GM21529 (cell line): Measurements from ENCODE around the gene CTIF.

Experiments
- ATAC-seq: cut with Tn5 transposase; IDR thresholded peaks from one replicate; pipeline ENCODE4 v1.9.1; 2021; ENCODE audit not compliant: unreplicated experiment

Gene CTIF

DNA sequence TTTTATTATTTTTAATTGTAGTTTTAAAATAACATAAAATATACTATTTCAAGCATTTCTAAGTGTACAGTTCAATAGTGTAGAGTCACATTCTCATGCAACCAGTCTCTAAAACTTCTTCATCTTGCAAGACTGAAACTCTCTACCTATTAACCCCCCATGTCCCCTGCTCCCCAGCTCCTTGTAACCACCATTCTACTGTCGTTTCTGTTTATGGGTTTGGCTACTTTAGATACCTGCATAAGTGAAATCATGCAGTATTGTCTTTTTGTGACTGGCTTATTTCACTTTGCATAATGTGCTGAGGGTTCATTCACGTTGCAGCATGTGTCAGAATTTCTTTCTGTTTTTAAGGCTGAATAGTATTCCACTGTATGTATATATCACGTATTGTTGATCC lies 272.6 kb downstream of the CTIF start:
- ATAC-seq: no peak

DNA sequence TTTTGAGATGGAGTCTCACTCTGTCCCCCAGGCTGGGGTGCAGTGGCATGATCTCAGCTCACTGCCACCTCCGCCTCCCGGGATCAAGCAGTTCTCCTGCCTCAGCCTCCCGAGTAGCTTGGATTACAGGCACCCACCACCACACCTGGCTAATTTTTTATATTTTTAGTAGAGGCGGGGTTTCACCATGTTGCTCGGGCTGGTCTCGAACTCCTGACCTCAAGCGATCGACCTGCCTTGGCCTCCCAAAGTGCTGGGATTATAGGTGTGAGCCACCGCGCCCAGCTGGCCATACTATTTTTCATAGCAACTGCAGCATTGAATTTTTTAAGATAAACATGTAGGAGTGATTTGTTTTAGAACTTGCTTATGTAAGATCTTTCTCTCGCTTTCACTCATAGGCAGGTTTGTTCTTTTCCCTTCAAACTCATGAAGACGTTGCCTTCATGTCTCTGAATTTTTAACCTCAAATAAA lies 273.2 kb downstream of the CTIF start:
- ATAC-seq: peak; percentile 29

GRCh38 chr18:48813321-48813720 lies 274.5 kb downstream of the CTIF start:
- ATAC-seq: no peak

- ATAC-seq: no peak
Observed at GRCh38 chr18:48813833-48814489, 275.1 kb downstream of the CTIF start.

GRCh38 chr18:48814490-48815178 lies 275.8 kb downstream of the CTIF start:
- no peak for ATAC-seq

- ATAC-seq: no peak
Observed at GRCh38 chr18:48815179-48815515, 276.3 kb downstream of the CTIF start.

- no peak for ATAC-seq
Observed at GRCh38 chr18:48815581-48816324, 276.9 kb downstream of the CTIF start.

DNA sequence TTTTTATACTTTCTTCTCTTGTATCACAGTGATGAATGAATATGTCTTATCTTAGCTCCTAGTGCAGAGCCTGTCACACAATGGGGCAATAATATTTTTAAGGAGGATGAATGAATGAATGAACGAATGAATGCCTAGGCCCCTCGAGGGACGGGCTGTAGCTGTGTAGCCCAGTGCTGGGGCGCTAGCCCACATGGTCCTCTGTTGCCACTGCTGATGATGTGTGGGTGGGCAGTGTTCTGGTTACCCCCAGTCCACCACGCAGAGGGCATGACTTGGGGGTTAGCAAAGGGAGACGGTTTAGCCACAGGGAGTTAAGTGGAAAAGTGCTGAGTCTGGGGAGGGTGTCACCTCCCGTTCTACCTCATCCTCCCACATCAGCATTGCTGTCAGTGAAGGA lies 277.7 kb downstream of the CTIF start:
- ATAC-seq: no peak

DNA sequence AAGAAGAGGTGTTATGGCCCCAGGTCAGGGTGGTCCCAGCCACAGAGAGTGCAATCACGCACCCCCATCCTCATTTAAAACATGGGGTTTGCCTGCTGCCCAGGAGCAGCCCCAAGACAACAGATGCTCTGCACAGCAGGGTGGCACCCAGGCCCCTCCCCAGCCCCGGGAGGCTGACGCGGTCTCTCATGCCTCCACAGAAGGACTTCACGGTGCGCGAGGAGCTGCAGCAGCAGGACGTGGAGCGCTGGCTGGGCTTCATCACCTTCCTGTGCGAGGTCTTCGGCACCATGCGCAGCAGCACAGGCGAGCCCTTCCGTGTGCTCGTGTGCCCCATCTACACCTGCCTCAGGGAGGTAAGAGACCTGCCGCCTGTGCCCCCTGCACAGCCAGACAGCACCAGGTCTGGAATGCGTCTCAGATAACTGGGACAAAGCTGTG lies 278.2 kb downstream of the CTIF start:
- no peak for ATAC-seq

DNA sequence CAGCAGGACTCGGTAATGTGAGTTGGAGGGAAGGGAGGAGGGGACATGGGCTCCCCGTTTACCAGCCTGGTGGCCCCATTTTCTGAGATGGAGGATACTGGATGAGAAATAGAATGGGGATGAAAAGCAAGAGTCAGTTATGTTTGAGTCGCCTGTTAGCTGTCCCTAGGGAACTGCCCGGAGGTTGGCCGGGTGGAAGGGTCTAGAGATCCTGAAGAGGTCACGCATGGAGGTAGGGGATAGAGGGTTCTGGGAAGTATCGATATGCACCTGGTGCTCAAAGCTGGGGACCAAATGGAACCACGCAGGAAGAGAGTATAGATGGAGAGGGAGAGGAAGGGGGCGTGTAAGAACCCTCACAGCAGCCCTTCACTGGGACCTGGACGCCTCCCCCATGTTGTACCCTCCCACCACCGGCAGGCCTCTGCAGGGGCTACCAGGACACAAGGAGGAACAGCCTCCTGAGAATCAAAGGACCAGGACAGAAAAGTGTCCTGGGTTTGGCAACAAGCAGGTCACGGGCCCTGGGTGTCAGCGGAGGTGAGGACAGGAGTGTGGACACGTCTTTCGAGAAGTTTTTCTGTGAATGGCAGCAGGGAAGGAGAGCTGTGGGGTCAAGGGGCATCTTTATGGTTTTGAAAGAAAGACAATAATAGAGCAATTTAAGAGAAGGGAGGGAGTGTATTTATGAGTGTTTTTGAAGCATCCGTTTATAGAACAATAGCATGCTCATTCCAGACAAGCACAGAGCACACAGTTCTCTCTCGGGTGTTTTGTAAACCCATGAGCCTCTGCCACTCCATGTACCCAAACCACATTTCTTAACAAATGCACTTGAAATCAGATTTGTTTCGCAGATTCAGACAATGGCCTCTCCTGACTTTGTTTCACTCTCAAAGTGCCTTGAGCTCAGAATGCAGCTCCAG lies 279.8 kb downstream of the CTIF start:
- ATAC-seq: no peak

DNA sequence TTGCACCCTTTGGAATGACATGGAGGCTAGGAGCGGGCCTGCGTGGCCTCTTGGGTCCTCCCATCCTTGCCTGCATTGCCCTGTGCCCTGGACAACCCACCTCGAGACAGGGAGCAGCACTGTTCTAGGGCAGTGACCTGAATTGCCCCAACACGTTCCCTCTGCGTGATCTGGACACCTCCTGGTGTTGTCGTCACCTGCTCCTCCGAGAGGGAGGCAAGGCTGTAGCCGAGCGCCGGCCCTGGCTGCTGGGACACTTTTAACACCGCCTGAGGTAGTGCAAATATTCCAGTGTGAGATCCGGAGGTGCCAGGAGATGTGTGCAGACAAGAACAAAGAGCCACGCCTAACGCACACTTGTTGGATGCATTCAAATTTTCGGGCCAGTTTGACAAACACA lies 280.4 kb downstream of the CTIF start:
- no peak for ATAC-seq

GRCh38 chr18:48819781-48820482 lies 281.1 kb downstream of the CTIF start:
- ATAC-seq: no peak

DNA sequence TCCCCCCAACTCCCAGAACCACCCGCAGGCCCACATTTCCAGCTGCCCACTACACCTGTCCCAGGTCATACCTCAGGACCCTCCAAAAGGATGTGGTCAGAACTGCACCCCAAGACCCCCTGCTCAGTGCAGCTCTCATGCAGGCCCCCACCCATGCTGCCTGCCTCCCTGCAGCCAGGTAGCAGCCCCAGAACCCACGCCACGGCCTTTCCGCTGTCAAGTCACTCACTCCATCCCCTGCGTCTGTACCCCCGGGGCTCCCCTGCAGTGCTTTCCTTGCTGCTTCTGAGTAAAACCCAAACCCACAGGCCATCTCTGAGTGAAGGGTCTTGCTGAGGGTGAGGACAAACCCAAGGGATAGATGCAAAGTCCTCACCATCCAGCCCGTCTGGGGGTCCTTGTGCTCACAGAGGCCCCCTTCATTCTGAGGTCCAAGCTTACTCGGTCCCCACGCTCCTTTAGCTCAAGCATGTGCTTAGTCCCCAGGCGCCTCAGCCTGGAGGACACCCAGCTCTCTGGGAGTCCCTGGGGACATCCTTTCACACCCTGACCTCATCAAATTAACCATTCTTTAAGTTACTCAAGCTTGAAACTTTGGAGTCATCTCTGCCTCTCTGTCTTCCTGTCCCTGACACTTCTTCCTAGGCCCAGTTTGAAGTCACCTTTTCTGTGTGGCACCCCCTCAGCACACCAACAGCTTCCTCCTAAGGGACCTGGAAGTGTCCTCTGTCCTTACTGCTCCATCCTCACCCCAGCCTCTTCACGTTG lies 281.8 kb downstream of the CTIF start:
- ATAC-seq: peak; percentile 93

DNA sequence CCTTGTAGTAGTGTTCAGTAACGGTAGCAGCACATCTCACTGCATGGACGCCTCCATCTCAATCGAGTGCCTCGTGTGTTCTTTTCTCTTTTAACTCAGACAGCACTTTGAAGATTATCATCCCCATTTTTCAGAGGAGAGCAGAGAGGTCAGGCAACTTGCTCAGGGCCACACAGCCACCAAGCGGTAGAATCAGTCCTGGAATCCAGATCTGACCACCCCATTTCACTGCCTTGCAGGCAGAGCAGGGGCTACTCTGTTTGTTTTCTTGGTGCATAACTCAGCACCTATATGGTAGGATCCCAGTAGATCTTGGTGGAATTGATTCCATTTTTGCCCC lies 282.4 kb downstream of the CTIF start:
- no peak for ATAC-seq

GRCh38 chr18:48821845-48822244 lies 283.0 kb downstream of the CTIF start:
- ATAC-seq: no peak

GRCh38 chr18:48824231-48824970 lies 285.6 kb downstream of the CTIF start:
- no peak for ATAC-seq

DNA sequence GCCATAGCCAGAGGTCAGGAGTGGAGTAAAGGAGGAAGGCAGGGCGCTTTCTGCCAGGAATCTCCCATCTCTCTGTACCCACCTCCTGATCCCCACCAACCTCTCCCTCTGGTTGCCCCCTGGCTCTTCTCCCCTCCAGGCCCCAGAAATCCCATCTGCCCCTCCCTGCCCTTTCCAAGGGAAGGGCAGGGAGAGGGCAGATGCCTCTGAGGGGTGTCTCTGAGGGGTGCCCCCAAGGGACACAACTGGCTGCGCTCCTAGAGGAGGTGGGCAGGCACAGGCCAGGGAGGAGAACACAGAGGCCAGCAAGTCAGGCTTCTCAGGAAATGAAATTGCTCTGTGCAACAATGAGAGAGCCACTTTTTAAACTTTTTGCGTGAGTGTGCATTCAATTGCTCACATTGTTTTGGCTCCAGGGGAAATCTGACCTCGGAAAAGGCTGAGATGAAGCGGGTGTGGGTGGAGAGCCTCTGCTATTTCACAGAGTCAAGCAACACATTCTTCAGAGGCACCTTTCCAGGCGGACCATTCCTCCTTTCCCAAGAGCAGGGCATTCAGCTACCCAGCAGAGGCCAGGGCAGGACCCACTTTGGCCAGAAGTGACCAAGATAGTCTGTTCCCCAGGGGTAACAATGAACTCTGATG lies 286.4 kb downstream of the CTIF start:
- no peak for ATAC-seq

DNA sequence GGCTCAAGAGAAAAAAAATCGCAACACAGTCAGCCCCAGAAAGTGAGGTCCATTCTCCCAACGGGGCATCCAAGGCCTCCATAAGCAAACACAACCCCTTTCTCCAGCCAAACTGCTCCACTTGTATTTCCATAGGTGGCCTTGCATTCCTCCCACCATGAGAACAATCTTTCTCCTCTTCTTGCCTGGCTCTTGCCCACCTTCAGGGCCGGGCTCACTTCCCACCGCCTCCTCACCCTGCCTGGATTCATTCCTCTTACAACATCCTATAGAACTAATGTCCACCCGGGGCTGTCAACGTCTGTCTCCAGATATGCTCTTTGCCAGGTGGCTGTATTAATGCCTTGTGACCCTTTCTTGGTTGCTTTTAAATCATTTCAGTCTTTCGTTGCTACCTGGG lies 287.4 kb downstream of the CTIF start:
- no peak for ATAC-seq

- ATAC-seq: no peak
Observed at GRCh38 chr18:48826806-48827205, 288.0 kb downstream of the CTIF start.
